Activated CD4-positive, CD25-positive, alpha-beta regulatory T cell treated with anti-CD3 and anti-CD28 coated beads, Interleukin-2, amount 50 U/mL, for 16 hours (primary cell): Measurements from ENCODE around the gene CXCL10.
"Not testable (repeated sequence)": the region's sequence is repeated elsewhere in the genome, so short reads cannot be mapped to it uniquely, and the experiment has no call there.

Source experiments
- DNase-seq: peaks from one replicate; pipeline ENCODE4 v3.0.0-alpha.2; 2020; ENCODE audit warnings: low read depth, low spot score

Gene CXCL10

GRCh38 chr4:76028350-76028765 lies 5.1 kb upstream of the CXCL10 start:
- DNase-seq: no peak

DNA sequence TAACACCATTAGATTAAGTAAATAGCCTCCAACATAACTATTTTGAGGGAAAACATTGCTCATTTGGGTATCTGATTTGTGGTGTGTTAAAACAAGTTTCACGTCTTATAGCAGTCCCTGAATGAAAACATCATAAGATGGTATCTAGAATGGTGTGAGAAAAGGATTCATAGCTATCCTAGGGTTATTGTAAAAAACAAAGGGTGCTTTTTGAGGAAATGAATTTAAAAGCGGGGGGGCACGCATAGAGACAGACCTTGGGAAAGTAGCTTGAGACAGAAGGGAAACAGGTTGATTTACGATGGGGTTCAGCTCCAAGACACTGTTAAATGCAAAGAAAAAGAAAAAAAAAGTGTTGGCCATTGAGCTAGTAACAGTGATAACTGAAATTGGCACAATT lies 768 bp upstream of the CXCL10 start:
- no peak for DNase-seq

- no peak for DNase-seq
Observed at GRCh38 chr4:76022677-76023076, 620 bp downstream of the CXCL10 start.

- no peak for DNase-seq
Observed at GRCh38 chr4:76022031-76022430, 1.3 kb downstream of the CXCL10 start.

DNA sequence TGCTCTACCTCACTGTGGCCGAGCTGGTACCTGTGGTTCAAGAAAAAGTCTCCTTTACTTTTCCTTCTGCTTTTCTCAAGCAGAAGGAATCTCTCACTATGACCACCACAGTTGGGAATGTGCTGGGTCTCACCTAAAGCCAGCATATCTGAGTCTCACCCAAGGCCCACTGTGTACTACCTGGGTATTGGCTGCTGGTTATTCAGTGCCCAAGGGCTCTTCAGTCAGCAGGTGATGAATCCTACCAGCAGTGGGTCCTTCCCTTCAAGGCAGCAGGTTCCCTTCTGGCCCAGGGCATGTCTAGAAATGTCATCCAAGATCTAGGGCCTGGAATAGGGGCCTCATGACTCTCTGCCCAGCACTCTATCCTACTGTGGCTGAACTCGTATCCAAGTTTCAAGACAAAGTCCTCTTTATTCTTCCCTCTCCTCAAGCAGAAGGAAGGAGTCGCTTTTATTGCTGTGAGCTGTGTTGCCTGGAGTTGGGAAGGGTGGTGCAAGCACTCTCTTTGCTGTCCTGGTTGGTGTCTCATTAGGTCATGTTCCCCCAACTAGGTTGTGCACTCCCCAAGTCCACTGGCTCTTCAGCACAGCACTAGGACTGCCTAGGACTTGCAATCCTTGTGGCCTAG lies 6.1 kb downstream of the CXCL10 start:
- no peak for DNase-seq

DNA sequence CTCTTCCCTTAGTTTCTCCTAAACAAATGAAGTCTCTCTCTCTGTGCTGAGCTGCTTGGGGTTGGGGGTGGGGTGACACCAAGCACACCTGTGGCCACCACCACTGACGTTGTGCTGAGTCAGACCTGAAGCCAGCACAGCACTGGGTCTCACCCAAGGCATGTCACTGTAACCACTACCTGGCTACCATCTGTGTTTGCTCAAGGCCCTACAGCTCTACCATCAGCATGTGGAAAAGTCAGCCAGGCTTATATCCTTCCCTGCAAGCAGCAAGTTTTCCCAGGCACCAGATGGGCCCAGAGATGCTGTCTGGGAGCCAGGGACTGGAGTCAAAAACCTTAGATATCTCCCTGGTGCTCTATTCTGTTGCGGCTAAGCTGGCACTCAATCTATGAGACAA lies 6.9 kb downstream of the CXCL10 start:
- no peak for DNase-seq

GRCh38 chr4:76013540-76013939 lies 9.8 kb downstream of the CXCL10 start:
- no peak for DNase-seq

DNA sequence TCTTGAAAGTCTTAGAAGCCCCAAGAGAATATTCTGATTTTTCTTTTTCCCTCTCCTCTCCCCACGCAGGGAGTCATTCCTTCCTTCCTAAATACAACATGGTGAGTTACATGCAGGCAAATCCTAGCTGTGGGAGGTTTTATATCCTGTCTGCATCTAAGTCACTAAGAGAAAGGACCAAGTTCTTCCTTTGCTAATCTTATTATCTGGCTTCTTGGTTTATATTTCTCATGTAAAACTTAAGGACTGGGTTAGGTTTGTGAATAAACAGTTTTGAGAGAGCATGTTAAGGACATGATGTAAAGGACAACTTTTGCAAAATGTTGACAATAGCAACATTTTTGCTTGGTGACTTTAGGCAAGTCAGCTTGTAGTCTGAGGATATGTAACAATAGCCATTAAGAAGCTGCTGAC lies 10.9 kb downstream of the CXCL10 start:
- DNase-seq: no peak

- no peak for DNase-seq
Observed at GRCh38 chr4:76011700-76012387, 11.5 kb downstream of the CXCL10 start.

GRCh38 chr4:76011018-76011670 lies 12.2 kb downstream of the CXCL10 start:
- no peak for DNase-seq

GRCh38 chr4:76010576-76010975 lies 12.7 kb downstream of the CXCL10 start:
- no peak for DNase-seq

DNA sequence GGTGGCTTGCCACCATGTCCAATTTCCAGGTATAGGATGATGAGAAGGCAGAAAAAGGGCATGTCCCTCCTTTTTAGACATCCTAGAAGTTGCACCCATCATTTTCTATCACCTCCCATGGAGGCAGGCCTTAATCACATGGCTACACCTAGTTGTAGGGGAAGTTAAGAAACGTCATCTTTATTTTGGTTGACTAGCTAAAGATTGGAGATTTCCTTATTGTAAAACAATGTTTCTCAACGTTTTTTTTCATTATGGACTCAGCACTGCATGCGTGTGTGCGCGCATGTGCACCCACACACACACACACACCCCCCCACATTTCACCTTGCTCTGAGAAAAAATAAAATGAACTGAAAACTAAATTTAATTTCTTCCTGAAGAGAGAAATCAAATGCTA lies 14.0 kb downstream of the CXCL10 start:
- no peak for DNase-seq

DNA sequence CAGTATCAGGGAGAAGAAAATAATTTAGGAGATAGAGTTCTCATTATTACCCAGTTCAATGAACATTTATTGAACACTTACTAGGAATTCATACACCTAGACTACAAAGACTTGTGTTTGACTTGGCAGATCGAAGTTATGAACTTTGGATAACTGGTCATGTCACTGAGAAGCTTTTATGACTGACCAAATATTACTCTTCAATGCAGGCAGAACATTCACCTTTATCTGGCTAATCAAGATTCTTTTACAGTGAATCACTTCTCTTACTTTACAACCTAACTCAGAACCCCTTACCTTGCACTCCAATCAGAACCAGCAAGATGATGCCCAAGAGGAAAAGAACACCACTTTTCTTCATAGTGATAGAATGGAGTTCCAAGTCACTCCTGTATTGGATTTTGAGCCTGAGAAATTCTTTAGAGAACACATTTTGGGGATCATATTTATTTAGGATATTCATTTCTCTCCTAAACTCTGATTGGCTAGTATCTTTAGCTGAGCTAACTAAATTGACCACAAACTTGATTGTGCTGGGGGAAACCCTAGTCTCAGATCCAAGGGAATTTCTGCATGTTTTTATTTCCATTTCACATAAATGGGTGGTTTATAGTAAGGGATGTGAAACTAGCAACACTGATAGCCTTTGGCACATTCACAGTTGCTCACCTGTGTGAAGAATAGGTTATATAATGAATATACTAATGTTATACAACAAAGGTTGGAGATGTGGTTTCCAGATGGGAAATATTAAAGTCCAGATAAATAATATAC lies 16.0 kb downstream of the CXCL10 start, which contains the start of gene CXCL9:
CXCL9 (minus strand) TSS at position 421 of the 774 bp plus-strand sequence; CDS start at position 361, 60 bp downstream.
- DNase-seq: no peak

DNA sequence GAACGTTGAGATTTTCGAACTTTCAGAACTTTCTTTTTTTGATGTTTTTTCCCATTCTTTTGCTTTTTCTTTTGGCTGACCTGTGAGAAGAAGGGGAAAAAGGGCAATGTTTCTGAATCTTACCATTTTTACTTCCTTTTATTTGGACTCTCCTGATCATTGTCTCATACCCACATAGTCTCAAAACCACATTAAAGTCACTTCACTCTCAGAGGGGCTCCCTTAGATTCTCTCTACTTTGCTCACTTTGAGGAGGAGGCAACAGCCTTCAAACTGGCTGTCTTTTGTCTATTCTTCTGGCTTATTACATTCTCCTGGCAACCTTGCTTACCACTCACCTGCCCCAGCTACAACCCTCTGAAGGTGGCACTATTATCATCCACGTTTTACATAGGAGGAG lies 19.7 kb downstream of the CXCL10 start:
- DNase-seq: no peak

DNA sequence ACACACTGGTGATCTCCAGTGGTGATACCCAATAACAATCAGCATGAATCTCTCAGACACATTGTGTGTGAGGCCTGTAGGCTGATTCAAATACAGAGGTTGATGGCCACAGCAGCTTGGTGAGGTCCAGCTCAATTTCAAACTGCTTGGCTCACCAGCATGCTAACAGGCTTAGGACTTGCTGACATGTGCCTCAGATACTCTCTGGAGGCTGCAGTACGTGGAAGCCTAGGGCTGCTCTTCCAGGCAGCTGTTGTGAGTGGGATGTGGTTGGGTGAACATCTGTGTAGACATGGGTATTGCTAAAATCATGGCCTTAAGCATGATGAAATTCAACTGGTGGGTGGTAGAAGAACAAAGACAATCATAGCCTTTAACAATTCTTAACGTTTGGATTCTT lies 20.3 kb downstream of the CXCL10 start:
- DNase-seq: no peak

DNA sequence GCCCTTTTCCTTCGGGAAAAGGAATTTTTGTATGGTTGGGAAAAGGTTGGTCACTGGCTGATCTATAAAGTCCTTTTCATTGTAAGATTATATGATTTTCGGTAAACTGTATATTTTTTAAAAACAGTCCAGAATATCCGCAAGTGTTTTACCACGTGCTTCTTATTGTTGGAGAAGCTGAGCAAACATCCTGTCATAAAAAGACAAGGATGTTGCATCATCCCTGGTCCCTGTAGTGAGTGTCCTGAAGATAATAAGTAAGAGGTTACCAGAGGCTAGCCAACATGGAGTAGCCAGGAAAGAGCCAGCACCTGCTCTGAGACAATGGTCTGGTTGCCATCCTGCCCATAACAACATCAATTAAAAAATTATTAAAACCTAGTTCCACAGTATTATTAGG lies 21.1 kb downstream of the CXCL10 start:
- no peak for DNase-seq

- DNase-seq: no peak
Observed at GRCh38 chr4:76001700-76002099, 21.6 kb downstream of the CXCL10 start.

DNA sequence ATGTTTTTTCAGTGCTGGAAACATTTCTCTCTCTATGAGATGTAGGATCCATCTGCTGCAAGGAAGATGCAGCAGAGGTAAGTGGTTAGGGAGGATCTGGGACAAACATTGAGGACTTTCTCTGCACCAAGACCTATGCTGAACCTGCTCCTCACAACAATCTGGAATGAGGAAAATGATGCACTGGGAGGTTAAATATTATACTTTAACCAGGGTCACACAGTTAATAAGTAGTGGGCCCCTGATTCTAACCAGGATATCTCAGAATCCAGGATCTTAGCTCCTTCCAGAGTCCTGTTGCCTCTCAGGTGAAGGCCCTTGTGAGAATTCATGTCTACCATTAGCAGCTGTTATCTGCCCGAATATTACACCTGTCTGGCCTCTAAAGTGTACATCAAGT lies 23.0 kb downstream of the CXCL10 start:
- no peak for DNase-seq

GRCh38 chr4:75998525-75999147 lies 24.7 kb downstream of the CXCL10 start:
- not testable (repeated sequence) for DNase-seq

DNA sequence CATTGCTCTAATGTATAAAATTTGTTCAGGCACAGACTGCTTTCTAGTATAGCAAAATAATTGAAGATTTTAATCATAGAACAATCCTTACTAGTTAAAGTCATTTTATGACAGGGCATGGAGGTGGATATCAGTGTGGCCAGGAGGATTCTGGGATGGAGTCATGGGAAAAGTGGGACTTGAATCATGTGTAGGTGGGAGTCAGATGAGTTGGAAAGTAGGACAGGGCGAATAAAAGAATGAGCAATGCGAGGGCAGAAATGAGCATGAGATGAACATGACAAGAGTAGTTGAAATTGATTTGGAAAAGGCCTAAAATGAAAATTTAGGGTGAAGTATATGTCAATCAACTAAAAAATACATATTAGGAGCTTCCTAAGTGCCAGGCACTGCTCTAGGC lies 25.4 kb downstream of the CXCL10 start:
- no peak for DNase-seq

DNA sequence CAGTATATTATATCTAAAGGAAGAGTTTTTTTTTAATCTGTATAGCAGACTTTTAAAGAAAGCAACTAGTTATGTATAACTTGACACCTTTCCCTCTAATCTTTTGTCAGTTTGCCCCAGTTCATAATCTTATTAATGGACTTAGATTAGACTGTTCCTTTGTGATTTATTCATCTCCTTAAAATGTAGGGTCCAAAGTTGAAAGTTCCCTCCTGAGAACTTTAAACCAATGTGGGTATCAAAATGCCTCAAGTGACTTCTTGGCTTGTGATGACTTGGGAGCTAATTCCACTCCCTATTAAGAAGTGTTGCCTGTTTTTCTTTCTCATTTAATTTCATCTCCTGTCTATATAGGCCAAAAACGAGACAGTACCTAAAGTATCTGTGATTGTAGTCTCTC lies 26.2 kb downstream of the CXCL10 start:
- no peak for DNase-seq

DNA sequence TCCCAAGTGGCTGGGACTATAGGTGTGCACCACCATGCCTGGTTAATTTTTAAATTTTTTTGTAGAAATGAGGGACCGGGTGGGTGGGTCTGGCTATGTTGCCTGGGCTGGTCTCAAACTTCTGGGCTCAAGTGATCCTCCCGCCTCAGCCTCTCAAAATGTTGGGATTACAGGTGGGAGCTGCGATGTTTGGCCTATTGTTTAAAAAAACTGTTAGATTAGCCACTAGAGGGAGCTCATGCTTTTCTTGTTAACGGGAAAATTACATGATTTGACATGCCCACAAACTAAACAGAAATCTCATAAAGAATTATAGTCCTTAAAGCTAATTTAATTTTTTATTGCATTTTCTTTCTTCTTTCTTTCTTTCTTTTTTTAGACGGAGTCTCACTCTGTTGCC lies 27.6 kb downstream of the CXCL10 start:
- DNase-seq: no peak
